CD4-positive, alpha-beta T cell treated with Interferon alpha-2 for 1 hour (primary cell): Measurements from ENCODE around the gene CRTC3.
A peak's percentile ranks its signal among the peaks of the same experiment; 100 is the strongest.
"Not testable (repeated sequence)": the region's sequence is repeated elsewhere in the genome, so short reads cannot be mapped to it uniquely, and the experiment has no call there.

Experiments
- DNase-seq, 2 donors: peaks; one replicate each; pipeline ENCODE4 v3.0.0-alpha.2; 2020 to 2022

The CRTC3 gene

DNA sequence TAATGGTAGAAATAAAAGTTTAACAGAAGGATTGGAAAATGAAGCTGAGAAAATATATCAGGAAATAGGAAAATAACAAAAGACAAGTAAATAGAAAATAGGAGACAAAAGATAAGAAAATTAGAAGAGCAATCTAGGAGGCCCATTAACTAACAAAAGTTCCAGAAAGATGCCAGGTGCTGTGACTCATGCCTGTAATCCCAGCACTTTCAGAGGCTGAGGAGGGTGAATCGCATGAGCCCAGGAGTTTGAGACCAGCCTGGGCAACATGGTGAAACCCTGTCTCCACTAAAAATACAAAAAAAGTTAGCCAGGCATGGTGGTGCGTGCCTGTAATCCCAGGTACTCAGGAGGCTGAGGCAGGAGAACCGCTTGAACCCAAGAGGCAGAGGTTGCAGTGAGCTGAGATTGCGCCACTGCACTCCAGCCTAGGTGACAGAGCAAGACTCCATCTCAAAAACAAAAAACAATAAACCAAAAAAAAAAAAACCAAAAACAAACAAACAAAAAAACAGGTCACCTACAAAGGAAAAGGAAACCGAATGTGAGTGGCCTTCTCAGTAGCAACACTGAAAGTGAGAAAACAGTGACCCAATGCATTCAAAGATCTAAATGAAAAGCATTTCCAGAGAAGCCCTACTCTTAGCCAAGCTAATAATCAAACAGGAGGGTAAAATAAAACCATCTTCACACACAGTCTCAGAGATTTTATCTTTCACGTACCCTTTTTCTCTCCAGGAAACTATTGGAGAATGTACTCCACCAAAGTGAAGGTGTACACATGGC, 5.5 kb upstream of the CRTC3 start:
- DNase-seq = not testable (repeated sequence)

- DNase-seq = no peak
These were observed 732 bp upstream of the CRTC3 start for GRCh38 chr15:90529011-90529370.

DNA sequence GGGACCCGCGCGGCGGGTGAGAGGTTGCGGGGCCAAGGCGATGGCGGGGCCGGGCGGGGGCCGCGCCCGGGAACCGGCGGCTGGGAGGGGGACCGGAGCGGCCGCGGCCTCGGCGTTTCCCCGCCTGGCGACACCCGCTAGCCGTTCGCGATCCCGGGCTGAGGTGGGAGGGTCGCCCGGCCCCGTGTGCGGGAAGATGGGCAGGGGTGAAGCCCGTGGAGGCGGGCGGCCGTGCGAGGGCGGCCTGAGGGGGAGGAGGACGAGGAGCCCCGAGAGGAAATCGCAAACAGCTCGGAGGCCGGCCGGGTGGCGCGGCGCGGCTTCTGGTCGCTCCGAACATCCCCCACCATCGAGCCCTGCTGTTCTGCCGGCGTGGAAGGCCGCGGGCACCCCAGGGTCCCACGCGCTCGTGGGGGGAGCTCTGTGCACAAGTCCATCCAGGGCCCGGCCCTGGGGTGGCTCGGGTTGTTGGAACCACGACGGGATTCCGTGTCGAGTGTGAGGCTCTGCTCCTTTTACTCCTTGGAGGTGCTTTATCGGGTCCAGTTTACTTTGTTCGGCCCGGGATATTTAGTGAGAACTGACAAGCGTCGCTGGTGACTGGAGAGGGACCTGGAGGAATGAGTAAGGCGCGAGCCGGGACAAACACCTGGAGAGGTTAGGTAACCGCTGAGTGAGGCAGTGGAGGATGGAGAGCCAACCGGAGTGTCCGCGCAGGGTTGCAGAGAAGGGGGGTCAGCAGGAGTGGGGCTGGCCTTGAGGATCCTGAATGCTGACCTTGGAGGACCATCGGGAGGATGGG, 728 bp downstream of the CRTC3 start:
- peak; percentile 36 to 53 for DNase-seq

- no peak for DNase-seq
These were observed 1.4 kb downstream of the CRTC3 start for GRCh38 chr15:90531147-90531546.

DNA sequence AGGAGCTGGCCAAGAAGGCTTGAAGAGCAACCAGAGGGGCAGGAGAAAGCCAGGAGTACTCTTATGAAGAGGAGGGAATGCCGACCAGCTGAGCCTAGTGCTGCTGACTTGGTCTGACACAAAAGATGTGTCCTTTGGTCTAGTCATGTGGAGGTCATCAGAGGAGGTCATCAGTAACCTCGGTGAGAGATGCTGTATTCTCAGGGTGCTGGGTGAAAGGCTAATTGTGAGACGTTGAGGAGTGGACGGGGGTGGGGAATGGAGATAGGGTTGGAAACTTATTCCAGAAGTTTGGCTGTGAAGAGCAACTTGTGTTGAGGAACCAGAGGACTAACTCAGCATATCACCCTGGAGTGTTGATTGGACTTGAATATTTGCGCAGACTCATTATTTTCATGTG, 5.5 kb downstream of the CRTC3 start:
- DNase-seq = no peak

DNA sequence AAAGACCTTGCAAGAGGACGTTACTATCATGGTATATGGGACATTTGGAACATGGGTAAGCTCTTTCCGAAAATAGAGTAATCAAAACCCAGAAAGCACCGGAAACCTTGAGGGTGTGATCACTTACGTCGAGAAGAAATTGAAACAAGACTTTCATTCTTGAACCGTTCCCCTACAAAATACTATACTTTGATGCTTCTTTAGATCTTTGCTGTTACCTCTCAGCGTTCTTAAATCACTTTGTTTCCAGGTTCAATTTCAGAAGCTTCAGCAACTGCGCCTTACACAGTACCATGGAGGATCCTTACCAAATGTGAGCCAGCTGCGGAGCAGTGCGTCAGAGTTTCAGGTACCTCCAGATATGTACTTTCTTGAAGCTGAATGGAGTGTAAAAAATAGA, 10.1 kb downstream of the CRTC3 start:
- DNase-seq = peak in 1 of 2 donors; percentile 71

- DNase-seq = no peak
These were observed 11.0 kb downstream of the CRTC3 start for GRCh38 chr15:90540768-90541167.

DNA sequence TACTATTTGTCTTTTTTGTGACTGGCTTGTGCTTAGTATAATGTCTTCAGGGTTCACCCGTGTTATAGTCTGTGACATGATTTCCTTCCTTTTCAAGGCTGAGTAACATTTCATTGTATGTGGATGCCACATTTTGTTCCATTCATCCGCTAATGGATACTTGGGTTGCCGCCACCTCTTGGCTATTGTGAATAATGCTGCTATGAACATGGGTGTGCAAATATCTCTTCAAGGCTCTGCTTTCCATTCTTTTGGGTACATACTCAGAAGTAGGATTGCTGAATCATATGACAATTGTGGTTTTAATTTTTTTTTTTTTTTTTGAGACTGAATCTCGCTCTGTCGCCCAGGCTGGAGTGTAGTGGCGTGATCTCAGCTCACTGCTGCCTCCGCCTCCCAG, 15.4 kb downstream of the CRTC3 start:
- no peak for DNase-seq

GRCh38 chr15:90547540-90547939, 17.8 kb downstream of the CRTC3 start:
- no peak for DNase-seq

- no peak for DNase-seq
These were observed 21.2 kb downstream of the CRTC3 start for GRCh38 chr15:90550919-90551318.

- no peak for DNase-seq
These were observed 22.6 kb downstream of the CRTC3 start for GRCh38 chr15:90552162-90552928.

DNA sequence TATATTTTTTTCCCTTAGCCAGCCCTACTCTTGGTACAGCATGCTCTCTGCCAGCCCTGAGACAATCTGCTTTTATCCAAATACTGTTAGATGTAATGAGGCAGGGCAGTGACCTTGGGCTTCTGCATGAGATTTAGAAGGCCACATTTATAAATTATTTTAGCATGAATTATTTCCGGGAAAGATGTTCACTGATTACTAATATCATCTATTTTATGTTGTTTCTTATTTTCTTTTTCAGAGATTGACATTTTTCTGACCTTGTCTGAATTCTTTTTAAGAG, 23.1 kb downstream of the CRTC3 start:
- DNase-seq = no peak

- DNase-seq = no peak
These were observed 23.6 kb downstream of the CRTC3 start for GRCh38 chr15:90553248-90553745.

- no peak for DNase-seq
These were observed 27.7 kb downstream of the CRTC3 start for GRCh38 chr15:90557186-90558084.

DNA sequence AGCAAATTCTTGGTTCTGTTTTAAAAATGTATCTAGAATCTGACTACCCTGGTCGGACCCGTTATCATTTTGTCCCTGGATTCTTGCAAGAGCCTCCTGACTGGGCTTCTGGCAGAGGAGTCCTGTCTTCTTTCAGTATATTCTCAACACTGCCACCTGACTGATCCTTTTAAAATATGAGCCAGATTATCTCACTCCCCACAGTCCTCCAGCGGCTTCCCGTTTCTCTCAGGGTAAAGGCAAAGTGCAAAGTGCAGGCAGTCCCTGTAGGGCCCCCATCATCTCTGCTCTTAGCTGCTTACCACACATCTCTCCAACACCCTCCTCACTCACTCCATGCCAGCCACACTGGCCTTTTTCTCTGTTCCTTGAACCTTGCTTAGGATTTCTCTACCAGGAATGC, 28.4 kb downstream of the CRTC3 start:
- no peak for DNase-seq

- DNase-seq = no peak
These were observed 29.4 kb downstream of the CRTC3 start for GRCh38 chr15:90559119-90559518.

GRCh38 chr15:90560229-90560776, 30.6 kb downstream of the CRTC3 start:
- DNase-seq = no peak

DNA sequence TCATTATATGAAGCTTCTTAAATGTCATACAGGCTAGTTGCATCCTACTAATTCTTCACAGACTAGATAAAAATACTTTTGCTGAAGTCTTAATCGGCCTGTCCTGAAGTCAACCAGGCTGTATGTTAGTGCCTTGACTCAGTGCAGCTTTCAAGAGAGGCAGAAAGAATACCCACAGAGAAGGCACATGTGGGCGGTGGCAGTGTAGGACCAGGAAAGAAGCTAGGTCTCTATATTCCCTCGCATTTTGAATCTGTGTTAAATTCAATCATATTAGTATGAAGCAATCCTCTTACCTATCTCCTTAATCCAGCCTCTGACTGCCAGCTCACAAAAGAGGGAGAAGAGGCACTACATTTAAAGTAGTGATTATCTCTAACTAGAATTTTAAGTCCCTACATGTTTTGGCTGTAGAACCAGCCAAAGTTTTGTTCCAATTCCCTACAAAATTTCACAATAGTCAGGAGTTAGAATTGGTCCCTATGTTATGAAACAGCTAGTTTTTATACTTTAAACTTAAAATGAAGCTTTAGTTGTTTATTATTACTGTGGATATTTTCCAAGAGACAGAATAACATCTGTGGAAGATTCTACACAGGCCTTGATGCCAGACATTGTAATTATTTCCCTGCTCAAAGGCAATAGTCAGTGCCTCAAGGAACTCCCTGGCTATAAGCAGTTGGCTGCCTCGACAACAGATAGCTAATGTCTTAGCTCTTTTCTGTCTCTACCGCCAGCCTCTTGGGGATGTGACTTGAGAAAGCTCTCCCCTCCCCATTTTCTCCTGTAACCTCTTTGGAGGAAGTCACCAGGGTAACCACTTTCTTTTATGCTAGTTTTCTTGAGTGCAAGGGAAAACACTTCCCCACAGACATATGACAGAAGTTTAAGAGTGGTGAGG, 31.9 kb downstream of the CRTC3 start:
- DNase-seq = peak; percentile 62 to 74

DNA sequence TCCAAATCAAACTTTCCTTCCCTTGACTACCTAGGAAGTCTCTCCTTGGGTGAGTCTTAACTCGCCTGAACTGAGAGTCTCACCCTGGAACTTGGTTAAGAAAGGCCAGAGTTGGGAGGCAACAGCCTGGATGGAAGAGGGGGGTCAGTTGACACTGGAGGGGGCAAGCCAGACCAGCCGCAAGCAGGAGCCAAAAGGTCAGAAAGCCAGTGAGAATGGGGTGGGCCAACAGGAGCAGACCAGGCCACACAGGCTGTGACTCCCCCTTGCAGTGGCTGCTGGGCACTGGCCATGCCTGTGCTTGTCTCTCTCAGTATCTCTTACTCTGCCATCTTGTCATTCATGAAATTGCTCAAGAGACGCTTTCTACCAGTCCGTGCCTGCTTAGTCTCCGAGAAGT, 32.9 kb downstream of the CRTC3 start:
- DNase-seq = no peak

DNA sequence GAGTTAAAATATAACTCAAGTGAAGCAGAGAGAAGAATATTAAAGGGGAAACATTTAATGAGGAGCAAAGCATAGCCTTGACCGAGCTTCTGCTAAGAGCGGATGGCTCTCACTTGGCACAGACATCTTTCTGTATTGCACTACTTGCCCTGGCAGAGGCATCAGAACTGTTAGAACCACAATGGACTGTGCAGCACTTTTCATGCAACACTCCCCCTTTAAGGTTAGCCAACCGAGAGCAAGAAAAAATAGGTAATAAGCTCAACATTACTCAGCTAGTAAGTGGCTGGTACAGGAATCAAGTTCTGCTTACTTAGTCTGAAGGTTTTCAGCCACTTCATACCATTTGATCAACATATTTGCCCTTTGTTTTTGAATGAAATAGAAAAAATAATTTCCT, 33.7 kb downstream of the CRTC3 start:
- no peak for DNase-seq

- peak in 1 of 2 donors; percentile 55 for DNase-seq
These were observed 34.3 kb downstream of the CRTC3 start for GRCh38 chr15:90564051-90564450.
